ENCODE results near the gene SLCO4A1.

SLCO4A1 gene

DNA sequence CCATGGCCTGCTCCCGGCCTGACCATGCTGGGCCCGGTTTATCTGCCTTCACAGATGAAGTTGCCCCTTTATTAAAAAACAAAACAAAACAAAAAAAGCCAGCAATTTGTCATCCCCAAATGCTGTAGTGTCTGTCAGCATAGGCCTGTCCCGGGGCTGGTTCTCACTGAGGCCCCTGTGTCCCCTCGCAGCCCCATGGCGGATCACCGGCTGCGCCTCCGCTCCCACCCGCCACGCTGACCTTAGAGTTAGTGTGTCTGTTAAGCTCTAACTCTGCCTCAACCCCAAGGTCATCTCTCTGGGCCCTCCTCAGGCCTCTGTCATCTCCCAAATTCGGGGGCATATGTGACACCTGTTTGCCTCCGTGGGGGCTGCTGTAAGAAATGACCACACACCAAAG, 11.1 kb downstream of the SLCO4A1 start:
- DNase-seq, result no peak

DNA sequence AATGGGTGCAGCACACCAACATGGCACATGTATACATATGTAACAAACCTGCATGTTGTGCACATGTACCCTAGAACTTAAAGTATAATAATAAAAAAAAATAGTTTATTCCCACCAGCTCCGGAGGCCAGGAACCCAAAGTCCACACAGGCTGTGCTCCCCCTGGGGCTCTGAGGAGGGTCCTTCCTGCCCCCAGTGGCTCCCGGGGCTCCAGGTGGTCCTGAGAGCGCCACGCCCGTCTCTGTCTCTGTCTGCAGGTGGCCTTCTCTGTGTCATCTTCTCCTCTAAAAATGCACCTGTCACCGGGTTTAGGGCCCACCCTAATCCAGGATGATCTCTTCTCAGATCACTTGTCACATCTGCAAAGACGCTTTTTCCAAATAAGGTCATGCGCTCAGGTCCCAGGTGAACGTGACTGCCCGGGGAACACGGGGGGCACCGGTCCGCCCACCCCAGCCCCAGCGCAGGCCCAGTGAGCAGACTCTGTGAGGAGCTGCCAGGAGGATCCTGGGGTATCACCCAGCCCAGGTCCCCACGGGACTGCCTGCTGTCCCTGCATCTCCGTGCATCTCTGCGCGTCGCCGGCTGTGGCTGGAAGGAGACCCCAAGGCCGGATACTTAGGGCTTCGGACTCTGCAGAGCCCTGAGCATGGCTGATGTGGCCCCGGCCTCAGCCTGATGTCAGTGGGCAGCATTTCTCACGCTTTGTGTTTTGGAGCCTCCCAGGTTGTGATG, 11.8 kb downstream of the SLCO4A1 start:
- DNase-seq, result no peak

DNA sequence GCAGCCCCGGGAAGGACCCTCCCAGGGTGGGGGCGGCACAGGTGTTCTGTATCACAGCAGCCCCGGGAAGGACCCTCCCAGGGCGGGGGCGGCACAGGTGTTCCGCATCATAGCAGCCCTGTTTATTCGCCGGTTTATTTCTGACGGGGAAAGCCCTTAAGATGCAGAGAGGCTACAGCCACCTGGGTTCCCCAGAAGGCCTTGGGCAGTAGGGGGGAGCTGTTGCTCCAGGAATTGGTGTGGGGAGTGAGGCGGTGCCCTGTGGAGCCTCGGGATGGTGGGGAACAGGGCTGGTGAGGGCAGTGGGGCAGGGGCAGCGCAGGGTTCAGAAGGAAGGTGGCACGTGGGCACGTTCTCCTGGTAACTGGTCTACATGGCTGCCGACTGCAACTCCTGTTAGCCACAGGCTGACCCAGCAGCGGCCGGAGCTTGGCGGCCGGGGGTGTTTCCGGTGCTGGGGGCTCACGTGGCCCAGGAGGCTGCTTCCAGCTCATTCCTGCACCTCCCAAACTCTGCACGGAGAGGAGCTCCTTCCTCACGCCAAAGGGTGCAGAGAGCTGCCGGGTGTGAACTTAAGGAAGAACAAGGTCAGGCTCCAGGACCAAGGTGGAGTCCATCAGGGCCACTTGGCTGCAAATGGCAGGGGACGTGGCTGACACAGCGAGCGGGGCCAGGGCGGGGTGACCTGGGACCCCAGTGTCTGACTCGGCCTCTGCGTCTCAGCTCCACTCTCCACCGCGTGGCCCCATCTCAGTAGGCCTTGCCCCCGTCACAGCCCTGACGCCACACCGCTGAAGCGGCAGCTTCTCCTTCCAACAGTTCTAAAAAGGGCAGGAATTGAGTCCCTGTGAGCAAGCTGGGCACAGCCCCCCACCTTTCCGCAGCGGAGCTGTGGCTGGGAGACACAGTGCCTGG, 13.2 kb downstream of the SLCO4A1 start:
- no peak for DNase-seq

DNA sequence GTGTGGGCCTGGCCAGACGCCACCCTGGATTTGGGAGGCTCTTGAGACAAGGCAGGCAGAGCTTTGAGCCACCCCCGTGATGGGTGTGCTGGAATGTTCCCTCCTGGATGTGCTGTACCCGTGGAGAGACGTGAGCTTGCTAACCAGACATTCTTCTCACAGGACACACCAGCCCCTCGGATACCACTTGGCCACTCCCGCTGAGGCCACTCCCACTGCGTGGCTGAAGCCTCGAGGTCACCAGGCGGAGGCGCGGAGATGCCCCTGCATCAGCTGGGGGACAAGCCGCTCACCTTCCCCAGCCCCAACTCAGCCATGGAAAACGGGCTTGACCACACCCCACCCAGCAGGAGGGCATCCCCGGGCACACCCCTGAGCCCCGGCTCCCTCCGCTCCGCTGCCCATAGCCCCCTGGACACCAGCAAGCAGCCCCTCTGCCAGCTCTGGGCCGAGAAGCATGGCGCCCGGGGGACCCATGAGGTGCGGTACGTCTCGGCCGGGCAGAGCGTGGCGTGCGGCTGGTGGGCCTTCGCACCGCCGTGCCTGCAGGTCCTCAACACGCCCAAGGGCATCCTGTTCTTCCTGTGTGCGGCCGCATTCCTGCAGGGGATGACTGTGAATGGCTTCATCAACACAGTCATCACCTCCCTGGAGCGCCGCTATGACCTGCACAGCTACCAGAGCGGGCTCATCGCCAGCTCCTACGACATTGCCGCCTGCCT, 14.1 kb downstream of the SLCO4A1 start:
- DNase-seq, result no peak

GRCh38 chr20:62656919-62657588, 14.8 kb downstream of the SLCO4A1 start:
- no peak for DNase-seq

GRCh38 chr20:62657589-62657942, 15.3 kb downstream of the SLCO4A1 start:
- DNase-seq, result no peak

DNA sequence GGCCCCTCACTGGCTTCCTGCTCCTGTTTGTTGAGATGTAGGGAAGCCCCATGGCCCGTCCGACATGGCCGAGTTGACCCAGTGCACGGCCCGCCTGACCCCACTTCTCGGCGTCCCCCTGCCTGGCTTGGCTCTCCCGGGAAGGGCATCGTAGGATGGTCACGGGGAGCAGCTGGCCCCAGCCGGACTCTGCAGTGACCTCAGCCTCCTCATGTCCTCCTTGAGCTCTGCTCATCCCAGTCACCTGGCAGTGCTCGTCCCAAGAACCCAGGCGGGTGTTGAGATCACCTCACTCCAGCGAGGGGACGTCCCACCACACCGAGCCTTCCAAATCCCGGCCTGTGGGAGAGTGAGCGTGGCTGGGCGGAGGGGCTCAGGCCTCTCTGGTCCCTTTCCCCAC, 15.7 kb downstream of the SLCO4A1 start:
- no peak for DNase-seq

DNA sequence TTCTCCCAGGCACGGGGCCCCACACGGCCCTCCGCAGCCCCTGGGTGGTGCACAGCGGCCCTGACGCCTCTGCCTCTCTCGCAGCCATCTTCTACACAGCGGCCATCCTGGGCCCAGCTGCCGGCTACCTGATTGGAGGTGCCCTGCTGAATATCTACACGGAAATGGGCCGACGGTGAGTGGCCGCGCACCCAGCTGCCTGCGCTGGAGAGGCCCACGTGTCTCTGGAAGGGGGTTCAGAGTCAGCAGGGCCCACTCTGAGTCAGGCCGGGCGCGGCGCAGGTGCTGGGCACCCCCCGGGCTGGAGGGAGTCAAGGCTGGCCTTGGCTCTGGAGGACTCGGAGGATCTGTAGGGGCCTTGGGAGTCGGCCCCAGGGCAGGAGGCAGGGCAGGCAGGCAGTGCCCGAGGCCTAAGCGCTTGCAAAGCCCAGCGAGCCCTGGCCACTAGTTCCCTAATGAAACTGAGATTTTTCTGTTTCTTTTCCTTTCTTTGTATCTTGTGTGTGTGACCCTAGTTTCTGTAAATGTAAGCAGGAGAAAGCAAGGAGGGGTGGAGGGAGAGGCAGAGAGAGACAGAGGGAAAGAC, 16.4 kb downstream of the SLCO4A1 start:
- DNase-seq, result no peak

GRCh38 chr20:62659488-62660239, 17.4 kb downstream of the SLCO4A1 start:
- no peak for DNase-seq

DNA sequence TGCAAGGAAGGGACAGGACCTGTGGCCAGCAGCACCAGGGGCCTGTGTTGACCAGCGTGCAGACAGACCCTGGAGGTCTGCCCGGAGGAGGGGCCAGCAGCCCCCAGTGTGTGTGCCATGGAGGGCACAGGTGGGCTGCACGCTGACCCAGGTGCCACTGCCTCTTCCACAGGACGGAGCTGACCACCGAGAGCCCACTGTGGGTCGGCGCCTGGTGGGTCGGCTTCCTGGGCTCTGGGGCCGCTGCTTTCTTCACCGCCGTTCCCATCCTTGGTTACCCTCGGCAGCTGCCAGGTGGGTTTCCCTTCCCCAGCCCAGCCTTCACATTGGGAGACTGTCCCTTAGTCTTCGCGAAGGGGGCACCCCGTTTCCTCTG, 17.9 kb downstream of the SLCO4A1 start:
- no peak for DNase-seq

DNA sequence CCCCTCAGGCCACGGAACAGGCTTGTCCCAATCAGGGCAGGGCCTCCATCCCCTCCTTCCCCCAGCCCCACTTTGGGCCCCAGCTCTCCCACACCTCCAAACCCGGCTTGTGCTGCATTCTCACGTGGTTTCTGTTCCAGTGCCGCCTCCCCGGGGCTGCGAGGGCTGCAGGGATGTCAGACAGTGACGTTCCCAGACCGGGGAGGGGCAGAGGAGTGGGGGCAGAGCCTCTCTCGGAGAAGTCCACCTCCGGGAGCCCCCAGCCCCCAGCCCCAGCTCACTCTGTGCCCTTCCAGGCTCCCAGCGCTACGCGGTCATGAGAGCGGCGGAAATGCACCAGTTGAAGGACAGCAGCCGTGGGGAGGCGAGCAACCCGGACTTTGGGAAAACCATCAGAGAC, 18.5 kb downstream of the SLCO4A1 start:
- no peak for DNase-seq

DNA sequence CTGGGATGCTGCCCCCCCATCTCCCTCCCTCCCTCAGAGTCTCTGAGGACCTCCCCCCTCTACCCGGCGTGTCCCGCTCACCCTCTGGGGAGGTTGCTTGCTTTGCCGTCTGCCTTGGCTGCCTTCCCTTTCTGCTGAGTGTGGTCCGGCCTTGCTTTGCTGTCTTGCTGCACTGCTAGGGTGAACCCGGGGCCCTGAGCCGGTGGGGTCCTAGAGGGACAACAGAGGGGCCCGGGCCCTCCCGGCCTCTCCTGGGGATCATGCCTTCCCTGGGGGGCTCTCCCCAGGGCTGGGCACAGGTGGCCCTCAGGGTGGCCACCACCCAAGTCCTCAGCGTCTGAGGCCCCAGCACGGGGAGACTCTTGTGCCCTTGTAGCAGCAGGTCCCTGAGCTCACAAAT, 19.3 kb downstream of the SLCO4A1 start:
- DNase-seq, result no peak

DNA sequence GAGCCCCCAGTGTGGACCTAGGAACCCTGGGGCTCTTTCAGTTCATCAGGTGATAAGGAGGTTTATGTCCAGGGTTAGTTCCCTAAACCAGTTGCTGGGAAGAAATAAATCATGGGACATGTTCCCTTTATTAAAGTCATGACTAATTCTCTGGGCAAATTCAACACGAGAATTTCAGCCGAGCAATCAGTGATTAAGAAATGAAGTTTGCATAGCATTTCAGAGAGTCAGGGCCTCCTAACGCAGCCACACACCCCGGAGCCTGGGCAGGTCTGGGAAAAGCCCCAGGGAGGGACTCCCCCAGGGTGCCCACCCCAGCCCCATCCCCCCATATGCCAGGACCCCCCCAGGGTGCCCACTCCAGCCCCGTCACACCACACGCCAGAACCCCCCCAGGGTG, 20.1 kb downstream of the SLCO4A1 start:
- no peak for DNase-seq

GRCh38 chr20:62663145-62664018, 21.1 kb downstream of the SLCO4A1 start:
- no peak for DNase-seq

- no peak for DNase-seq
Measured at GRCh38 chr20:62664019-62664971, 22.0 kb downstream of the SLCO4A1 start.

DNA sequence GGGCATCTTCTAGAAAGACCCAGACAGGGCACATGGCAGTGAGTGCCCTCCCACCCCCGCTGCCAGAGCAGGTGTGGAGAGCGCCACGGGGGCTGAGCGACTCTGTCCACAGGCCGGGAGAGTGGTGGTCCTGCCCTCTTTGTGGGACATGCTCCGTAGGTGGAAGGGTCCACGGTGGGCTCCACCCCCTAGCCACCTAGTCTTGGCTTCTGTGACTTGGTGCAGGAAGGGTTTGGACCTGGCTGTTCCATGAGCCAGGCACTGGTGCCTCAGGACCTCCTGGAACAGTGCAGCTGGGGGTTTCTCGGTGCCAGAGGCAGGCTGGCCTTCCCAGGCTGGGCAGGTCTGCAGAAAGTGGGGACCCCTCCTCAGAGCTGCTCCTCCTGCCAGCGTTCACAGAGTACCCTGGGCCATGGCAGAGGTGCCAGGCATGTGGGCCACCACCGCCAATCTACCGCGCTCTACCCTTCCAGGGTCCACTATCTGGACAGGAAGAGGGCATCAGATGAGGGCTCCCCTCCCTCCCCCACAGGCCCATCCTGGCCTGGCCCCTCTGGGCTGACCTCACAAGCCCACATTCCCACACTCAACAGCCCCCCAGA, 23.0 kb downstream of the SLCO4A1 start:
- no peak for DNase-seq

GRCh38 chr20:62665826-62666735, 23.8 kb downstream of the SLCO4A1 start:
- no peak for DNase-seq

Data from CD4-positive, alpha-beta T cell treated with Interferon gamma for 1 hour (primary cell).